HG02610 (cell line): ENCODE measurements around the gene BCAT1.
A peak's percentile ranks its signal among the peaks of the same experiment; 100 is the strongest.
"Not testable (repeated sequence)": the region's sequence is repeated elsewhere in the genome, so short reads cannot be mapped to it uniquely, and the experiment has no call there.

ENCODE experiments used
- ATAC-seq: cut with Tn5 transposase; IDR thresholded peaks from one replicate; pipeline ENCODE4 v1.9.1; 2021; ENCODE audit warnings: mild to moderate bottlenecking, moderate library complexity; ENCODE audit not compliant: unreplicated experiment

The BCAT1 gene

GRCh38 chr12:24901576-24902461 lies 47.1 kb downstream of the BCAT1 start:
- ATAC-seq = no peak

GRCh38 chr12:24900196-24900595 lies 48.7 kb downstream of the BCAT1 start:
- ATAC-seq = no peak

GRCh38 chr12:24899503-24900075 lies 49.3 kb downstream of the BCAT1 start:
- no peak for ATAC-seq

GRCh38 chr12:24898606-24899005 lies 50.3 kb downstream of the BCAT1 start:
- ATAC-seq = no peak

GRCh38 chr12:24898185-24898584 lies 50.7 kb downstream of the BCAT1 start:
- ATAC-seq = no peak

- ATAC-seq = no peak
Observed at GRCh38 chr12:24896171-24896570, 52.7 kb downstream of the BCAT1 start.

GRCh38 chr12:24895612-24896011 lies 53.3 kb downstream of the BCAT1 start:
- ATAC-seq = no peak

GRCh38 chr12:24894879-24895278 lies 54.0 kb downstream of the BCAT1 start:
- no peak for ATAC-seq

GRCh38 chr12:24890048-24890803 lies 58.7 kb downstream of the BCAT1 start:
- ATAC-seq = no peak

GRCh38 chr12:24889411-24889810 lies 59.5 kb downstream of the BCAT1 start:
- no peak for ATAC-seq

- no peak for ATAC-seq
Observed at GRCh38 chr12:24888813-24889212, 60.1 kb downstream of the BCAT1 start.

- ATAC-seq = no peak
Observed at GRCh38 chr12:24884911-24885310, 64.0 kb downstream of the BCAT1 start.

- ATAC-seq = no peak
Observed at GRCh38 chr12:24881724-24882371, 67.1 kb downstream of the BCAT1 start.

GRCh38 chr12:24881227-24881626 lies 67.7 kb downstream of the BCAT1 start:
- ATAC-seq = no peak

GRCh38 chr12:24880732-24881131 lies 68.2 kb downstream of the BCAT1 start:
- no peak for ATAC-seq

- ATAC-seq = no peak
Observed at GRCh38 chr12:24879644-24880043, 69.3 kb downstream of the BCAT1 start.

GRCh38 chr12:24875014-24875413 lies 73.9 kb downstream of the BCAT1 start:
- no peak for ATAC-seq

- ATAC-seq = no peak
Observed at GRCh38 chr12:24872211-24872610, 76.7 kb downstream of the BCAT1 start.

- not testable (repeated sequence) for ATAC-seq
Observed at GRCh38 chr12:24866139-24866538, 82.8 kb downstream of the BCAT1 start.

GRCh38 chr12:24864796-24865125 lies 84.1 kb downstream of the BCAT1 start:
- ATAC-seq = peak; percentile 77

- no peak for ATAC-seq
Observed at GRCh38 chr12:24861766-24862540, 86.9 kb downstream of the BCAT1 start.
